Right renal pelvis (tissue), 4 donors: Measurements from ENCODE around the gene IL20RA. TPM values are rescaled to one million over a fixed set of nuclear protein-coding genes. Genes with fewer than 3 reads are reported as not detected.

Source experiments
- DNase-seq, 4 donors: peaks; one replicate each; pipeline ENCODE4 v3.0.0-alpha.2; 2013; ENCODE audit warnings: low read depth in 4 of 4, low spot score in 3 of 4, missing footprints in 1 of 4
- polyA plus RNA-seq, 4 donors: library from polyadenylated mRNA; unstranded; fragments of 120-200 nt; gene quantifications; one replicate each; pipeline ENCODE4 v1.2.1, GENCODE V29; 2013; ENCODE audit not compliant: insufficient read length in 4 of 4

IL20RA gene
- polyA plus RNA-seq, 4 donors: 0.98 to 1.5 (median 1.4) TPM

- DNase-seq: no peak
Observed at GRCh38 chr6:137046871-137047412, 2.2 kb upstream of the IL20RA start.

GRCh38 chr6:137045222-137045789, 541 bp upstream of the IL20RA start:
- no peak for DNase-seq

GRCh38 chr6:137043710-137044365, 927 bp downstream of the IL20RA start:
- DNase-seq: peak in 2 of 4 donors; percentile 19 to 31

- DNase-seq: no peak
Observed at GRCh38 chr6:137040393-137040792, 4.4 kb downstream of the IL20RA start.

GRCh38 chr6:137039010-137039409, 5.8 kb downstream of the IL20RA start:
- no peak for DNase-seq

GRCh38 chr6:137036566-137037300, 8.0 kb downstream of the IL20RA start:
- no peak for DNase-seq

- no peak for DNase-seq
Observed at GRCh38 chr6:137033828-137034227, 10.9 kb downstream of the IL20RA start.

GRCh38 chr6:137031122-137031521, 13.6 kb downstream of the IL20RA start:
- no peak for DNase-seq

GRCh38 chr6:137028912-137029311, 15.9 kb downstream of the IL20RA start:
- no peak for DNase-seq

- no peak for DNase-seq
Observed at GRCh38 chr6:137025786-137026730, 18.7 kb downstream of the IL20RA start.

- DNase-seq: no peak
Observed at GRCh38 chr6:137024237-137024990, 20.4 kb downstream of the IL20RA start.

GRCh38 chr6:137020776-137021175, 24.0 kb downstream of the IL20RA start:
- no peak for DNase-seq

- no peak for DNase-seq
Observed at GRCh38 chr6:137019476-137020272, 25.1 kb downstream of the IL20RA start.

GRCh38 chr6:137017081-137017480, 27.7 kb downstream of the IL20RA start:
- DNase-seq: no peak

- DNase-seq: no peak
Observed at GRCh38 chr6:137016356-137016755, 28.4 kb downstream of the IL20RA start.

- no peak for DNase-seq
Observed at GRCh38 chr6:137015943-137016342, 28.8 kb downstream of the IL20RA start.

- no peak for DNase-seq
Observed at GRCh38 chr6:137013738-137014602, 30.8 kb downstream of the IL20RA start.

GRCh38 chr6:137013031-137013430, 31.7 kb downstream of the IL20RA start:
- DNase-seq: no peak
